GDM1 (cell line): ENCODE measurements around the gene AP3B1.

Source experiments
- DNase-seq: peaks from one replicate; lab custom pipeline; 2025; lab: John Stamatoyannopoulos, UW

The AP3B1 gene

DNA sequence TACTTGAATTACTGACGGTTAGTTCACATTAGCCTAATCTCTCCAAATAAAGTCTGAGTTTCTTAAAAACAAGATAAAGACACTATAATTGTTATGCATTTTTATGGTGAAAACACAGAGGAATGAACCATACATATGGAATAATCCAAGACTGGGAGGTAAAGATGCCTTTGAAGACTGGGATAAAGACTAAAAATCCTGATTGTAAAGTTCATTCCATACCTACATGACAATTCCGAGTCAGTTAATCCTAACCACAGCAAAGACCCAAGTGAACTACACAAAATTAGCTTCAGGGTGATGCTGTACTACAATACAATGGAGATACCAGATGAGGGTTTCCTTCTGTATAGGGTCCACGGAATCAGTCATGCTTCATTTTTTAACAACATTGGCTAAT is 6.3 kb downstream of the AP3B1 start:
- no peak for DNase-seq

DNA sequence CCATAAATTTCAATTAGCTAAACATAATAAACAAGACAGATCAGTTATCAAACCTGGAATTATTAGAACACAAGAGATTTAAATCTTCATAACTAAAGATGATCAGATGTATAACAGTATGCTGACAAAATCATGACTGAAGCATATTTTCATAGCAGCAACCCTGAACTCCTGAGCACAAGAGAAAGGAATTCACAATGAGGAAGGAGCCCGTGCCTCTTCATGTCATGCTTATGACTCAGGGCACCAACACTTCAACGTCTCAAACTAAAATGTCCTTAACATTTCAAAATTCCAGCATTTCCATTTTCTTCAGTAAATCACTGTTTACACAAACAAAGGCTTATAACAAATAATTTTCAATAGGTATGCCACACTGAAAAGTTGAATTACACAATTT is 6.7 kb downstream of the AP3B1 start:
- DNase-seq: no peak

DNA sequence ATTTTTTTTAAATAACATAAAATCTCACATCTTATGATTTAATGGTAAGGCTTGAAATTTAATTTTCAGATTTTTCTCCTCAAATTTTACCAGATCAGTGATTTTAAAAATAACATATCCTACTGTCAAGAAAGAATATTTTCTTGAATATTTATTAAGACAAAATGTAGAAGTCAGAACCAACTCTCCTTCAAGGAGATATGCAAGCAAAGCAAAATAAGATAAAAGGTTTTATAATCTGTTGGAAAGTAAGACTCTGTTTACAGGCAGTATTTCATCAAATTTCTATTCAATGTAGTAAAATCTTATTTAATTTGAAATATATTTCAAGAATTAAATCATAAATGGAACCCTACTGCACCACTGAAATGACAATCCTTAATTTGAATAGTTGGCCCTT is 7.3 kb downstream of the AP3B1 start:
- DNase-seq: no peak

DNA sequence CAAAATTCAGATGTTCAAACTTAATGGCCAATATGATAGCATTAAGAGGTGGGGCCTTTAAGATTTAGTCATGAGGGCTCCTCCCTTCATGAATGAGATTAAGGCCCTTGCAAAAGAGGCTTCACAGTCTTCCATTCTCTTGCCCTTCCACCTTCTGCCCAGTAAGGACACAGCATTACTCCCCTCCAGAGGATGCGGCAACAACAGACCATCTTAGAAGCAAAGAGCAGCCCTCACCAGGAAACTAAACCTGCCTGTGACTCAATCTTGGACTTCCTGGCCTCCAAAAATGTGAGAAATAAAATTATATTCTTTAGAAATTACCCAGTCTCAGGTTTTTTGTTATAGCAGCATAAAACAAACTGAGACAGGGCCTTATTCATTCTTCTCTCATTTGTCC is 8.2 kb downstream of the AP3B1 start:
- DNase-seq: no peak

DNA sequence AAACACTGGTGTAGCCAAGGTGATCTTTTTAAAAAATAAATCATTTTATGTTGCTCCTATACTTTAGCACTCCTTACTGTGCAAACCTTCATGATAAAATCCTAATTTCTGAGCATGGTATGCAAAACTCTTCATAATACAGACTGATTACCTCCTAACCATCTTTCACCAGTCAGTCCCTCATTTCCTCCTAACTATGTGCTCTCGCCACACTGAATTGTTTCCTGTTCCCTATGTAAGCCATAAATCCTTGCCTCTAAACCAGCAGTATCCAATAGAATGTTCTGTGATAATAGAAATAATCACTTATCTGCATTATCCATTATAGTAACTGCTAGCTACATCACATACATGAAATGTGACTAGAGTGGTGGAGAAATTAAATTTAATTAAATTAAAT is 10.7 kb downstream of the AP3B1 start:
- no peak for DNase-seq

DNA sequence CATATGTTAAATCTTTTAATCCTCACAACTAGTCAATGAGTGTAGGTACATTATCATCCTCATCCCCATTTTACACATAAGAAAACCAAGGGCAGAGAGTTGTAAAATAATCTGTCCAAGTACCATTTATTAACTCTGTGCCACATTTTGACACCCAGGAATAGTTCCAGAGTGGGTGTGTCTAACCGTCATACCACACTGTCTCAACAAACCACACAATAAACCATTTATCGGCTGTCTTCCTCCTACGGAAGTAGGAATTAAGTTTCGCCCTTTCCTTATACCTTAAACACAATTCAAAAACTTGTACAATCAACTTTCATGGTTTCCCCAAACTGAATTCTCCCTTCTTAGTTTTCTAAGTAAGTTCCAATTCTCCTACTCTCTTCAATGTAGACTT is 11.4 kb downstream of the AP3B1 start:
- DNase-seq: no peak

DNA sequence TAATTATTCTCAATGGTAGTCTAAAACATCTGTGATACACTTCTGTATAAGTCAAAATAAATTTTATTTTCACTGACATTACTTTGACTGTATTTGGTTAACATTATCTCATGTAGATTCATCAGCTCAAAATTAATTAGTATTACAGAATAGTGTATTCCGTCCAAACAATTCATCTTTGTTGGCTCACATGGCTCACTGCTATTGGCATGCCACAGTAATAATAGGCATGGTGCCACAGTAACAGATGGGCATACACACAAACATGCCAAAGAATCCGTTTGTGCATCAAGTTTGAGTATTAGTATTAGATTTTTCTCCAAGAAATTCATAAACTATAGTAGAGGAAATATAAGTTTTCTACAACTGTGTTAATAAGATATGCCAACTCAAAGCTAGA is 14.2 kb downstream of the AP3B1 start:
- no peak for DNase-seq

DNA sequence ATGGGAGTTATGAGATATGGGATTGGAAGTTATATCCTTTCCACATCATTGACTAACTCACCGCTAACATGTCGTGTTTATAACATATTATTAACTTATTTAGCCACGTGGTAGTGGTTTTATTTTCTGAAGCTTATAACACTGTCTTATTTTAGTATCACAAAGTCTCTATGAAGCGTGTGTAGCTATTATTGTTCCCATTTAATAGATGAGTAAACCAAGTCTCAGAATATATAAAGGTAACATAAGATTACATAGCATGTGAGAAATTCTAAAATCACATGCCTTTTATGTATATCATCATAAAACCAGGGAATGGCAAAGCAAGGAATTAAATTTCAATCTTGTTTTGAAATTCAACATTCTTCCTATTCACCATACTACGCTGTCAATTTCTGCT is 15.3 kb downstream of the AP3B1 start:
- DNase-seq: no peak

DNA sequence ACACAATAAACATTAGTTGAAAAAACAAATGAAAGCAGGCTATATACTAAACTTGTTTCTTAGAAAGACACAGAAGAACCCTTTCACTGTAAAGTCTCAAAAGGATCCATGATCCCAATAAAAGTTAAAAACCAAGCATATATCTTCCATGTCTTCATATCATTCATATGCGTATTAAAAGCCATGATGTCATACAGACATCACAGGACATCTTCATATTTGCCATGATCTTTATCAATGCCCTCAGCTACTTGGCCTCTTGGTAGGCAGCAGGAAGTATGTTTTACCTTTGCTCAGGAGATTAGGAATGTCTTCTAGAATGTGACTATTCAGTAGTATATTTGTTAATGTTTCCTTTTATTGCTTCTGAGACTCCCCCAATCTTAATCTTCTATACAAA is 16.8 kb downstream of the AP3B1 start:
- DNase-seq: no peak

DNA sequence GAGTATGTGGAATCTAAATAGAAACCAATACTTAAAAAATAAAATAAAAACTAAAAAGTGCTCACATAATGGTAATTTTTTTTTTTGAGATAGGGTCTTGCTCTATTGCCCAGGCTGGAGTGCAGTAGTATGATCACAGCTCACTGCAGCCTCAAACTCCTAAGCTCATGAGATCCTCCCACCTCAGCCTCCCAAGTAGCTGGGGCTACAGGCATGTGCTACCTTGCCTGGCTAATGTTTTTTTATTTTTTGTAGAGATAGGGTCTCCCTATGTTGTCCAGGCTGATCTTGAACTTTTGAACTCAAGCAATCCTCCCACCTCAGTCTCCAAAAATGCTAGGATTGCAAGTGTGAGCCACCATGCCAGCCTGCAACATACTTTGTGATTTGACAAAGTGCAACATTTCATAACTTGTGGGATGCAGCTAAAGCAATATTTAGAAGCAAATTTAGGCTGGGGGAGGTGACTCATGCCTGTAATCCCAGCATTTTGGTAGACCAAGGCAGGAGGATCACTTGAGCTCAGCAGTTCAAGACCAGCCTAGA is 18.4 kb downstream of the AP3B1 start:
- DNase-seq: no peak

DNA sequence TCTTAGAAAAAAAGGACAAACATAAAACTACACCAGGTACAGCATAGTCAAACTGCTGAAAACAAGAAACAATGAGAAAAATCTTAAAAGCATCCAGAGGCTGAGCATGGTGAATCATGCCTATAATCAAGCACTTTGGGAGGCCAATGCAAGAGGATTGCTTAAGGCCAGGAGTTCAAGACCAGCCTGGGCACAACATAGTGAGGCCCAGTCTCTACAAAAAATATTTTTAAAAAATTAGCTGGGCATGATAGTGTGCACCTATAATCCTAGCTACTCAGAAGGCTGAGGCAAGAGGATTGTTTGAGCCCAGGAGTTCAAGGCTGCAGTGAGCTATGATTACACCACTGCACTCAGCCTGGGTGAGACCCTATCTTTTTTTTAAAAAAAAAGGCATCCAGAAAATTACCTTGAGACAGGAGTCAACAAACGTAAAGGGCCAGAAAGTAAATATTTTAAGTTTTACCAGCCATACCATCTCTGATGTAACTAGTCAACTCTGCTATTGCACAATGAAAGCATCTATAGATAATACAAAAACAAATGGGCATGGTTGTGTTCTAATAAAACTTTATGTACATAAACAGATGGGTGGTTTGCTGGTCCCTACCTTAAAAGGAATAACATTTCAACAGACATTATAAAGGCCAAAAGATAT is 19.8 kb downstream of the AP3B1 start:
- no peak for DNase-seq

DNA sequence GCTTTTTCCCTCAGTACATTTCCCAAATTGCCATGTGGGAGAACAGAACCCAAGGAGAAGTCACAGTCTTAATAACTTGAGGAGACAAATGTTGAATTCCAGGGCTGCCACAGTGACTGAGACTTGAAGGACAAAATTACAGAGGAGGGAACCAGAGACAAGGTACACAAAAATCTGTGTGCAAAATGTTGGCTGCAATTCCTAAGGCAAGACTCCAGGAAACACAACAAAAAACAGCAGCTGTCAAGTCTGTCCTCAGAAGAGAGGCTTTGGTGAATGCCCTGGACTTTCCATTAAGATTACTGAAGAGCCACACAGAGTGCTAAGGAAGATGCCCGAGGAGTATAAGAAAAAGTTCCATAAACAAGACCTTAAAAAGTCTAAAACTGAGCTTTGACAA is 21.1 kb downstream of the AP3B1 start:
- no peak for DNase-seq

DNA sequence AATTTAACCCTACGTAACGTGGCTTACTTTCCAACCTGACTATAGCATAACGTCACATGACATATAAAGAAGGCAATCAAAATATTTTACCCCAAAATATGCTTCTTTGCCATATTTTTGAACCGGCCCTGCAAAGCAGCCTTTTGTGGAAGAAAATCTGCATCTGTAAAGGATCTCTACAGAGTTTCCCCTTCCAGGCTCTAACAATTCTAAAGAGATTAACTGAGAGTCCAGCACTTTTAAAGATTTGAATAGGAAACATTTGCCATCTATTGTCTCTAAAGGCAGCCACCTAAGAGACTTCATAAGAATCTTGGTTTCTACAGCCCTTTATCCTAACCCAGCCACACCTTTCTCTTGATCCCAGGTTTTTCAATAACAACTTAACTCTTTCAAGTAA is 22.7 kb downstream of the AP3B1 start:
- no peak for DNase-seq

DNA sequence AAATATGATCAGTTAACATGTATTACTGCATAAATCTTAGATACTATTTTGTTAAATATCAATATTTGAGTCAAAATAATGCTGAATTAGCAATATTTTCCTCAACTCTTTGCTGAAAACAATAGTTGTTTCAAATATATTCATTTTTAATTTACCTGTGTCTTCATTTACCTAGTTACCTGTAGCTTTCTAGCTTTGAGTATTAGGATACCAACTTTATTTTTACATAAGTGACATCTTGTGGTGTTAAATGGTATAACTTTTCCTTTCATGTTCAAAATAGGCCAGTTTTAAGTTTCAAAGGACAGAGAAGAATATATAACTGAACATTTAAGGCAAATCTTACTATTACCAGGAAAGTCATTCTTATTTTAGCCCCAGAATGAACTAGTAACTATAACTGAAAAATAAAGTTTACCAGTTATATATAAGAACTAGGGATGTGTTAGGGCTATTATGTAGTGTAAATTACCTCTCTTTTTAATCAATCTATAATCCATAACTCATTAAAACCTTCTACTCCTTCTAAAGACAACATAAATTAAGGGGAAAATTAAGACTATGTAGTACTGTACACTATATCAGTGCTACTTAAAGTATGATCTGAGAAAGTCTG is 25.3 kb downstream of the AP3B1 start:
- DNase-seq: no peak

DNA sequence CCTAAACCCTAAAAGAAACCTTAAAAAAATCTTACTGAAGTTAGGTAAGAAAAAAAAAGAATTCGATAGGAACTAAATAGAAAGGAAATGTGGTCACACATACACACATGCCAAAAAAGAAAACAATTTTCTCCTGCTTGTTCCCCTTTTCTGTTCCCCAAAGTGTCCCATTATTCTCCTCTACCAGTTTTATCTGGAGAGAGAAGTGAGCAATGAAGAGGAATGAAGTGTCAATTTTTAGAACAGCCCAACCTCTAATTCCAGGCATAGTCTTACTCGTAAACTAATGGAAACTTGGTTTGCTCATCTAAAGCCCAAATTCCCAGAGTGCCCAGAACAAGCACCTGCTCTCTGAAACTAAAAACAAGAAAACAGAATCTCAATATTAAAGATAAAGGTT is 26.1 kb downstream of the AP3B1 start:
- no peak for DNase-seq

DNA sequence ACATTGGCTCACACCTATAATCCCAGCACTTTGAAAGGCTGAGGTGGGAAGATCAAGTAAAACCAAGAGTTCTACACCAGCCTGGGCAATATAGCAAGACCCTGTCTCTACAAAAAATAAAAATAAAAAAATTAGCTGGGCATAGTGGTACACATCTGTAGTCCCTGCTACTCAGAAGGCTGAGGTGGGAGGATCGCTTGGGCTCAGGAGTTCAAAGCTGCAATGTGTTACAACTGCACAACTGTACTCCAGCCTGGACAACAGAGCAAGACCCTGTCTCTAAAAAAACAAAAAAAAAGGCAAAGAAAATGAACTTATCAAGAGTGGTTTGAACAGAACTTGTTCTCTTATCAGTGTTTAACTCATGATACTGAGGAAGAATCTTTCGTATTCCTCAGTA is 29.3 kb downstream of the AP3B1 start:
- DNase-seq: no peak

DNA sequence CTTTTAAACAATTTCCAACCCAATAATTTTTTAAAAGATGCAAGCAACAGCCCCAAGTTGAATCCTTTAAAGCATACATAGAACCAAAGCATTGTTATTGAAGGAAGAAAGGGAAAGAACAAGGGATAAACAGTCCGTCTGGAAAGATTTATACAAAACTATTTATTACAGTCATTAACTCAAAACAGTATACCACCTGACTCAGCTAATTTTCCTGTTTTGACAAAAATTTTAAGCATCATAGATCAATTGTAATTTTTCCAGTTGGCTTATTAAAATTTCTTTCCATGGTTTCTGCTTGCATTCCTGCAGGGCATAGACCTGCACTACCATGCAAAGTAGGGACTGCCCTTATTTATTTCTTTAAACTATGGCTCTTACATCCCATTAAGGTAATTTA is 29.9 kb downstream of the AP3B1 start:
- DNase-seq: no peak

DNA sequence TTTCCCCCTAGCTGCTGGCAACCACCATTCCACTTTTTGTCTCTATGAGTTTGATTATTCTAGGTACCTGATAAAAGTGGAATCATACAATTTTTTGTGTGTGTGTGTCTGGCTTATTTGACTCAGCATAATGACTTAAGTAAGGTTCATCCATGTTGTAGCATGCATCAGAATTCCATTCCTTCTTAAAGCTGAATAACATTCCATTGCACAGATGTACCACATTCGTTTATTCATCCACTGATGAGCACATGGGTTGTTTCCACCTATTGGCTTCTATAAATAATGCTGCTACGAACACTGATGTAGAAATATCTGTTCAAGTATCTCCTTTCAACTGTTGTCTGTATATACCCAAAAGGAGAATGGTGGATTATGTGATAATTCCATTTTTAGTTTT is 33.7 kb downstream of the AP3B1 start:
- DNase-seq: no peak

DNA sequence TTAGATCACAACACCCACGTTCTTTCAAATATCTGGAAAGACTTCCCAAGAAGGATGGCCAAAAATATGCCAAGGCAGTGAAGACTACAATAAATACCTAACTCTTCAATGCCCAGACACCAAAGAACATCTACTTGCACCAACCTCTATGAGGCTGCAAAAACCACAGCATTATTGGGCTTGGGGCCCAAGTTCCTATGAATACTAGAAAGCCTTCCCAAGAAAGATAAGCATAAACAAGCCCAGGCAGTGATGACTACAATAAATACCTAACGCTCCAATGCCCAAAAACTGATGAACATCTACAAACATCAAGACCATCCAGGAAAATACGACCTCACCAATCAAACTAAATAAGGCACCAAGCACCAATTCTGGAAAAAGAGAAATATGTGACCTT is 41.3 kb downstream of the AP3B1 start:
- DNase-seq: no peak

DNA sequence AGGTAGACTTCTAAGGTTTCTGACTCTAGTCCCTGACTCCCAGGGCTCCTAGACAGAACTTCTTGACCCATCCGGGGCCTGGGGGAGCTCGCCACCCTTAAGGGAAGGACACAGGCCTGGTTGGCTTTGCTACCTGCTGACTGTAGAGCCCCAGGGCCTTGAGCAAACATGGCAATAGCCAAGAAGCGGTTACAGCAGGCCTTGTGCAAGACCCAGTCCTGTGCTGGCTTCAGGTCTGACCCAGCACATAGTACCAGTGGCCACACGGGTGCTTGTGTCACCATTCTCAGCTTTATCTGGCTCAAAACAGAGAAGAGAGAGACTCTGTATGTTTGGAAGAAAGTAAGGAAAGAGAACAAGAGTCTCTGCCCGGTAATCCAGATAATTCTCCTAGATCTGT is 41.8 kb downstream of the AP3B1 start:
- no peak for DNase-seq

DNA sequence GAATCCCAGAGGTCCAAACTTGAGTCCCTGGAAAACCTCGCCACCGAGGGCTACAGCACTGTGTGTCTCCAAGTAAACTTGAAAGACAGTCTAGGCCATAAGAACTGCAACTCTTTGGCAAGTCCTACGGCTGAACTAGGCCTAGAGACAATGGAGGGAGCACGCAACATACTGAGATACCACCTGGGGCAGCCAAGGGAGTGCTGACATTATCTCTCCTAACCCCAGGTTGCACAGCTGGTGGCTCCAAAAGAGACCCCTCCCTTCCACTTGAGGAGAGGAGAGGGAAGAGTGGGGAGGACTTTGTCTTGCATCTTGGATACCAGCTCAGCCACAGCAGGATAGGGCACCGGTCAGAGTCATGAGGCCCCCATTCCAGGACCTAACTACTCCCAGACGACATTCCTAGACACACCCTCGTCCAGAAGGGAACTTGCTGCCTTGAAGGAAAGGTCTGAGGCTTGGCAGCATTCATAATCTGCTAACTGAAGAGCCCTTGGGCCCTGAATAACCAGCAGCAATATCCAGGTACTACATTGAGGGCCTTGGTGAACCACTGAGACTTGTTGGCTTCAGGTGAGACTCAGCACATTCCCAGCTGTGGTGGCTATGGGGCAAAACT is 42.7 kb downstream of the AP3B1 start:
- no peak for DNase-seq

DNA sequence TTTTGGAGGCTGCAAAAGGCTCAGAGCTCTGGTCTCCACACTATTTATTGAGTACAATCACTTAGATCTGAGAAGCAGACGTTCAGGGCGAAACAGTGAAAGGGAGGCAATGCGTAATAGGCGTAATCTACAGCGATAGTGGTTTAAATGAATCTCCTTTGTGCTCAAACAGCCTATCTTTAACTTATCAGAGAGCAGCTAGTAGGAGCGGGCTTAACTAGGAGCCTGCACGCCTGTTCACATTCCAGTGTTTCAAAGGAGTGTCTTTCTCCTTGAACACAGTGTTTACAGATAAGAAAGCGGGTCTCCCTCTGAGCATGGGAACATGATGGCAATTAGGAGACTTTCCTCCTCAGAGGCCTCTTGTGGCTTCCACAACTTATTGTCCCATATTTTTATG is 49.4 kb downstream of the AP3B1 start:
- DNase-seq: no peak

DNA sequence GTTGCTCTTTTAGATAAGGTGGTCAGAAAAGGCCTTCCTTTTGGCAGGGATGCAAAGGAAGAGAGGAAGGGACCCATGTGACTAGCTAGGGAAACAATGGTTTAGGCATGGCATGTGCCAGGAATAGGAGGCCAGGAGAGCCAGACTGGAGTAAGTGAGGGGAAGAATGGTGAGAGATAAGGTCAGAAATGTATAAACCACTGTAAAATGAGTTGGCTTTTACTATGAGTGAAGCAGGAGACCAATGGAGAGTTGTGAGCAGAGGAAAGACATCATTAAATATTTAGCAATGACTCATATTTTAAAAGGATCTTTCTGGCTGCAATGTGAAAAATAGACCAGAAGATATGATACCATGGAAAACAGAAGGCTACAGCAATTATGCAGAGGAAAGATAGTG is 50.9 kb downstream of the AP3B1 start:
- no peak for DNase-seq

DNA sequence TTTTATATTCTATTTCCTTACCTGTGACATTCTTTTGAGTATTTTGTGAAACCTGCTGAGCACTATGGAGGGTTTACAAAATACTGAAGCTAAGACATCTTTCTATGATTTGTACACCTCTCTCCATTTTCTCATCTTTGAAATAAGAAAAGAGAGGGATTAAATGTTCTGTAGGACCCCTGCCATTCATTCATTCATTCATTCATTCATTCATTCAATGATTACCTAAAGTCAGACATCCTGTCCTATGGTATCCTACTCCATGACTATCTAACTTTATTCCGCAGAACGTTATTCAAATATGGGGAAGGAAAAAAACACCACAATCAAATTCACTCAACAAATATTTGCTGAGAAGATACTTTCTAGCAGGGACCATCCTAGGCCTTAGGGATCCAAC is 51.4 kb downstream of the AP3B1 start:
- no peak for DNase-seq
